Liver (tissue), 9 donors: ENCODE measurements around the gene CDC45. TPM values are rescaled to one million over a fixed set of nuclear protein-coding genes. Genes with fewer than 3 reads are reported as not detected.

Experiments
- DNase-seq: peaks from one replicate; pipeline ENCODE4 v3.0.0-alpha.2; 2017; ENCODE audit warnings: low spot score
- H3K27ac ChIP-seq, 2 donors: one replicate each; pipeline ENCODE4 v1.7.0; 2013; ENCODE audit warnings: inconsistent platforms in 2 of 2, low read length in 2 of 2, control low read depth in 1 of 2, low read depth in 1 of 2, mild to moderate bottlenecking in 1 of 2
- H3K27me3 ChIP-seq, 4 donors: one replicate each; pipeline versions ENCODE4 v1.6.1 to v1.7.0; 2013; ENCODE audit warnings: low read length in 3 of 4, inconsistent platforms in 1 of 4, mild to moderate bottlenecking in 1 of 4, moderate library complexity in 1 of 4; ENCODE audit not compliant: control insufficient read depth in 4 of 4, insufficient read depth in 4 of 4
- H3K36me3 ChIP-seq, 4 donors: one replicate each; pipeline versions ENCODE4 v1.6.1 to v1.7.0; 2013; ENCODE audit warnings: low read length in 3 of 4, mild to moderate bottlenecking in 3 of 4, low read depth in 1 of 4, moderate library complexity in 1 of 4; ENCODE audit not compliant: control insufficient read depth in 4 of 4, insufficient read depth in 3 of 4
- H3K4me1 ChIP-seq, 4 donors: one replicate each; pipeline versions ENCODE4 v1.6.1 to v1.7.0; 2013; ENCODE audit warnings: low read length in 3 of 4, mild to moderate bottlenecking in 3 of 4, moderate library complexity in 1 of 4; ENCODE audit not compliant: control insufficient read depth in 4 of 4, insufficient read depth in 4 of 4
- H3K4me3 ChIP-seq, 3 donors: one replicate each; pipeline versions ENCODE4 v1.6.1 to v1.7.0; 2013; ENCODE audit warnings: low read length in 3 of 3, control low read depth in 1 of 3, low read depth in 1 of 3, mild to moderate bottlenecking in 1 of 3
- H3K9ac ChIP-seq, 2 donors: one replicate each; pipeline ENCODE4 v1.7.0; 2013; ENCODE audit warnings: low read length in 2 of 2, mild to moderate bottlenecking in 2 of 2, moderate library complexity in 2 of 2, control low read depth in 1 of 2, low read depth in 1 of 2
- H3K9me3 ChIP-seq, 4 donors: one replicate each; pipeline versions ENCODE4 v1.6.1 to v1.7.0; 2013; ENCODE audit warnings: low read length in 3 of 4; ENCODE audit not compliant: control insufficient read depth in 4 of 4
- EGR1 ChIP-seq, 2 donors: IDR thresholded peaks; 2 replicates each; pipeline ENCODE4 v1.6.1; 2016 to 2018; ENCODE audit warnings: antibody characterized with exemption in 2 of 2, low read depth in 2 of 2
- GABPA ChIP-seq, 2 donors: IDR thresholded peaks in 1 of 2; conservative IDR thresholded peaks in 1 of 2; 2 replicates each; pipeline ENCODE4 v1.6.1; 2016; ENCODE audit warnings: antibody characterized with exemption in 2 of 2, mild to moderate bottlenecking in 1 of 2, moderate library complexity in 1 of 2
- HNF4A ChIP-seq, 2 donors: conservative IDR thresholded peaks; 2 replicates each; pipeline ENCODE4 v1.6.1; 2016; ENCODE audit warnings: antibody characterized with exemption in 2 of 2, mild to moderate bottlenecking in 2 of 2
- JUND ChIP-seq, 2 donors: IDR thresholded peaks; 2 replicates each; pipeline ENCODE4 v1.6.1; 2016; ENCODE audit warnings: antibody characterized with exemption in 2 of 2
- RAD21 ChIP-seq, 2 donors: IDR thresholded peaks; 2 replicates each; pipeline ENCODE4 v1.6.1; 2016; ENCODE audit warnings: antibody characterized with exemption in 2 of 2, mild to moderate bottlenecking in 2 of 2
- RXRA ChIP-seq, 2 donors: IDR thresholded peaks; 2 replicates each; pipeline ENCODE4 v1.6.1; 2017 to 2018; ENCODE audit warnings: antibody characterized with exemption in 2 of 2, mild to moderate bottlenecking in 1 of 2
- SP1 ChIP-seq: IDR thresholded peaks from 2 replicates; pipeline ENCODE4 v1.6.1; 2018; ENCODE audit warnings: antibody characterized with exemption, mild to moderate bottlenecking
- TAF1 ChIP-seq: conservative IDR thresholded peaks from 2 replicates; pipeline ENCODE4 v1.6.1; 2016; ENCODE audit warnings: antibody characterized with exemption, mild to moderate bottlenecking
- YY1 ChIP-seq: IDR thresholded peaks from 2 replicates; pipeline ENCODE4 v1.6.1; 2016; ENCODE audit warnings: antibody characterized with exemption, mild to moderate bottlenecking
- ZBTB33 ChIP-seq: IDR thresholded peaks from 2 replicates; pipeline ENCODE4 v1.6.1; 2016; ENCODE audit warnings: antibody characterized with exemption
- WGBS: extraction: QIAGEN DNeasy Blood & Tissue Kit; methylation state at CpG from one replicate; pipeline ENCODE4 v1.1.7; 2013; 5-methylcytosine and 5-hydroxymethylcytosine counted together
- polyA plus RNA-seq, 2 donors: library from polyadenylated mRNA; stranded (reverse) in 1 of 2; unstranded in 1 of 2; fragments of 200-250 nt in 1 of 2; fragments of >200 nt in 1 of 2; fragmentation: Nextera tagmentation in 1 of 2; extraction: Ambion mirVana in 1 of 2; gene quantifications; one replicate each; pipeline versions ENCODE4 v1.2.1 to v1.2.3, GENCODE V29; 2013 to 2015
- total RNA-seq, 2 donors: library from RNA; depleted of rRNA; stranded (reverse); fragments of >200 nt; gene quantifications; one replicate each; pipeline ENCODE4 v1.2.3, GENCODE V29; 2014
- TF ChIP-seq, protein P1 (sequence below): IDR thresholded peaks from 2 replicates; pipeline ENCODE4 v1.6.1; 2016; ENCODE audit warnings: antibody characterized with exemption, mild to moderate bottlenecking
- TF ChIP-seq, protein P2 (sequence below): IDR thresholded peaks from 2 replicates; pipeline ENCODE4 v1.6.1; 2016; ENCODE audit warnings: antibody characterized with exemption
- donor health status: healthy.
- donor health status: healthy.
- donor health status: healthy.
- donor health status: healthy.
- donor health status: healthy.

Gene CDC45
- total and polyA plus RNA-seq, 4 donors: 0.33 to 15.5 (median 0.94) TPM

DNA sequence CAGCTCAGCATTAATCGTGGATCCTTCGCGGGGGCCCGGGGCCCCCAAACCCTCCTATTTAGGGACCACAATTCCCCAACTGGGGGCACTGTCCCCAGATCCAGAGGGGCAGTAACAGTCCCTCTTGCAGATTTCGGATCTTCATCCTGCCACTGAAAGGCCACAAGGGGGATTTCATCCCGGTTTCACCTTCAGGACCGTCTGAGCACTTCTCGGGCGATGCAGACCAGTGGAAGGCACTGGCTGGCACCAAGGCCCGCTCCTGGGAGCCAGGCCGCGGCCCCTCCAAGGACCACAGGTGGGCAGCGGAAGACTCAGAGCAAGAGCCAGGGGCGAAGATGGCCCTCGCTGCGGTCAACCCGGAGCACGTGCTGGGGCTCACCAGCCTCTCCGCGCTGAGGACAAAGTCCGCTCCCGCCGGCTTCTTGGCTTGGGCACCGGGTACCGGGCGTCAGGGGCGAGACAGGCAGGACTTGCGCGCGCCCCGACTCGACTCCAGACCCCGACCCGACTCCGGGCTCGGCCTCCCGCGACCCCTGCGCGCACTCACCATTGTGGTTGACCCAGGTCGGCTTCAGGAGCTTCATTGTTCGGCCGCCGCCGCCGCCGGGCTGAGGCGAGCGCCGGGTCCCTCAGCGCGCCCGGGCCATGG, 48.7 kb upstream of the CDC45 start (continued):
- TF ChIP-seq ZBTB33 (no peak), JUND (IDR thresholded peaks at IDR 0.05) (no peak), GABPA (IDR thresholded peaks at IDR 0.05 in 1 of 2, conservative IDR thresholded peaks at IDR 0.05 in 1 of 2) (no peak)

DNA sequence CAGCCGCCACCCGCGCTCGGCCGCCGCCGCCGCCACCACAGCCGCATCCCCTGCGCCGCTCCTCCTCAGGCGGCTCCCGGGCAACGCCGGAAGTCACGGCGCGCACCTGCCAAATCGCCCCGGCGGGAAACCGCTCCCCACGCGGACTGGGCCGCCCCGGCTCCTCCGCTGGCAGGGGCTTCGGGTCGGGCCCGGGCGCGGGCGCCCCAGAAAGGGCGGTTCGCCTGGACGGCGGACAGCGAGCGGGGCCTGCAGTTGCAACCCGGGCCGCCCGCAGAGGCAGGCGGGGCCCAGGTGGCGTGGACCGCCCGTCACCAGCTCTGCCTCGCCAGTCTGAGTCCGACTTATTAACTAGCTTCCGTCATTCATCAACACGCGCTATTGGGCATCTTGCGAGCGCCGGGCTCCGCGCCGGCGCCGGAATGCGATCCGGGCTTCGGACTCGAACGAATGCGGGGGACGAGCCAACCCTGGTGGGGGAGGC, 48.0 kb upstream of the CDC45 start, which contains the start of gene HIRA:
TSS of gene HIRA (minus strand) at position 85 of the 484 bp plus-strand sequence. CDS start 257 bp downstream, outside the sequence.
- H3K4me3 ChIP-seq: peak within 1 kb of the TSS; percentile 83 to 95 (median 89)
- H3K9ac ChIP-seq: peak within 1 kb of the TSS; percentile 82 to 97

GRCh38 chr22:19432133-19432851, 47.4 kb upstream of the CDC45 start, which contains the start of gene MRPL40:
Gene MRPL40, plus strand, starts transcription at chr22:19432545. Its CDS starts 10 bp downstream, at chr22:19432555.
- peak; percentile 94 for TF ChIP-seq YY1
- TF ChIP-seq HNF4A (conservative IDR thresholded peaks at IDR 0.05): peak in 1 of 2 donors; percentile 17
- TF ChIP-seq GABPA (IDR thresholded peaks at IDR 0.05 in 1 of 2, conservative IDR thresholded peaks at IDR 0.05 in 1 of 2): peak; percentile 70 to 91
- no peak for TF ChIP-seq RXRA (IDR thresholded peaks at IDR 0.05)
- peak; percentile 70 for TF ChIP-seq TAF1
- peak; percentile 25 to 87 for TF ChIP-seq EGR1 (IDR thresholded peaks at IDR 0.05; ENCODE audit: low read depth in 2 of 2)
- no peak for TF ChIP-seq JUND (IDR thresholded peaks at IDR 0.05)
- TF ChIP-seq RAD21 (IDR thresholded peaks at IDR 0.05): peak; percentile 9 to 48
- TF ChIP-seq SP1: peak; percentile 70
- TF ChIP-seq, protein P1, sequence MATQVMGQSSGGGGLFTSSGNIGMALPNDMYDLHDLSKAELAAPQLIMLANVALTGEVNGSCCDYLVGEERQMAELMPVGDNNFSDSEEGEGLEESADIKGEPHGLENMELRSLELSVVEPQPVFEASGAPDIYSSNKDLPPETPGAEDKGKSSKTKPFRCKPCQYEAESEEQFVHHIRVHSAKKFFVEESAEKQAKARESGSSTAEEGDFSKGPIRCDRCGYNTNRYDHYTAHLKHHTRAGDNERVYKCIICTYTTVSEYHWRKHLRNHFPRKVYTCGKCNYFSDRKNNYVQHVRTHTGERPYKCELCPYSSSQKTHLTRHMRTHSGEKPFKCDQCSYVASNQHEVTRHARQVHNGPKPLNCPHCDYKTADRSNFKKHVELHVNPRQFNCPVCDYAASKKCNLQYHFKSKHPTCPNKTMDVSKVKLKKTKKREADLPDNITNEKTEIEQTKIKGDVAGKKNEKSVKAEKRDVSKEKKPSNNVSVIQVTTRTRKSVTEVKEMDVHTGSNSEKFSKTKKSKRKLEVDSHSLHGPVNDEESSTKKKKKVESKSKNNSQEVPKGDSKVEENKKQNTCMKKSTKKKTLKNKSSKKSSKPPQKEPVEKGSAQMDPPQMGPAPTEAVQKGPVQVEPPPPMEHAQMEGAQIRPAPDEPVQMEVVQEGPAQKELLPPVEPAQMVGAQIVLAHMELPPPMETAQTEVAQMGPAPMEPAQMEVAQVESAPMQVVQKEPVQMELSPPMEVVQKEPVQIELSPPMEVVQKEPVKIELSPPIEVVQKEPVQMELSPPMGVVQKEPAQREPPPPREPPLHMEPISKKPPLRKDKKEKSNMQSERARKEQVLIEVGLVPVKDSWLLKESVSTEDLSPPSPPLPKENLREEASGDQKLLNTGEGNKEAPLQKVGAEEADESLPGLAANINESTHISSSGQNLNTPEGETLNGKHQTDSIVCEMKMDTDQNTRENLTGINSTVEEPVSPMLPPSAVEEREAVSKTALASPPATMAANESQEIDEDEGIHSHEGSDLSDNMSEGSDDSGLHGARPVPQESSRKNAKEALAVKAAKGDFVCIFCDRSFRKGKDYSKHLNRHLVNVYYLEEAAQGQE: peak; percentile 18
- no peak for TF ChIP-seq ZBTB33
- TF ChIP-seq, protein P2, sequence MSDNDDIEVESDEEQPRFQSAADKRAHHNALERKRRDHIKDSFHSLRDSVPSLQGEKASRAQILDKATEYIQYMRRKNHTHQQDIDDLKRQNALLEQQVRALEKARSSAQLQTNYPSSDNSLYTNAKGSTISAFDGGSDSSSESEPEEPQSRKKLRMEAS: peak; percentile 63
- WGBS: under 1% methylated on average over 74 of the region's 74 CpGs
- Histone ChIP-seq H3K9me3 (no peaks in the 10 kb centered on the region), H3K36me3 (peaks cover 3 to 16% (median 11%) of the 10 kb centered on the region in 4 donors), H3K27ac (peak within 1 kb of the TSS; percentile 96 to 98), H3K4me1 (peaks cover 0 to 37% (median 29%) of the 10 kb centered on the region in 4 donors), H3K27me3 (no peaks in the 10 kb centered on the region), H3K4me3 (peak within 1 kb of the TSS; percentile 83 to 95 (median 89)), H3K9ac (peak within 1 kb of the TSS; percentile 68 to 82)
- peak; percentile 92 for DNase-seq

More for the DNA sequence above, 48.0 kb upstream of the CDC45 start, which contains the start of gene HIRA:
- H3K4me1 ChIP-seq: peaks cover 0 to 41% (median 30%) of the 10 kb centered on the region in 4 donors
- H3K36me3 ChIP-seq: peaks cover 3 to 16% (median 11%) of the 10 kb centered on the region in 4 donors
- under 1% methylated on average over 66 of the region's 66 CpGs for WGBS
- peak; percentile 89 for DNase-seq
- H3K27me3 ChIP-seq: no peaks in the 10 kb centered on the region
- TF ChIP-seq, protein P1: no peak
- peak; percentile 59 to 76 for TF ChIP-seq GABPA (IDR thresholded peaks at IDR 0.05 in 1 of 2, conservative IDR thresholded peaks at IDR 0.05 in 1 of 2)
- H3K9me3 ChIP-seq: no peaks in the 10 kb centered on the region
- H3K27ac ChIP-seq: peak within 1 kb of the TSS; percentile 96 to 98
